Esophagus muscularis mucosa (tissue), 3 donors: Measurements from ENCODE around the gene NINJ2.

ENCODE experiments used
- POLR2A ChIP-seq: fragments of 450-650 bp; IDR thresholded peaks from one replicate; pipeline ENCODE4 v1.6.1; 2017; ENCODE audit warnings: antibody characterized with exemption, moderate library complexity, mild to moderate bottlenecking, low read depth
- POLR2AphosphoS5 ChIP-seq, 2 donors: sonication (generic); formaldehyde crosslinking; IDR thresholded peaks; one replicate each; pipeline ENCODE4 v1.6.1; 2017; ENCODE audit warnings: antibody characterized with exemption in 2 of 2
- TF ChIP-seq, protein P1 (sequence below), 3 experiments: fragments of 200-600 bp in 2 of 3; fragments of 450-650 bp in 1 of 3; sonication (generic) in 2 of 3; IDR thresholded peaks; one replicate each; pipeline ENCODE4 v1.5.1; 2017 to 2019; ENCODE audit warnings: antibody characterized with exemption in 3 of 3, mild to moderate bottlenecking in 2 of 3, moderate library complexity in 1 of 3

DNA sequence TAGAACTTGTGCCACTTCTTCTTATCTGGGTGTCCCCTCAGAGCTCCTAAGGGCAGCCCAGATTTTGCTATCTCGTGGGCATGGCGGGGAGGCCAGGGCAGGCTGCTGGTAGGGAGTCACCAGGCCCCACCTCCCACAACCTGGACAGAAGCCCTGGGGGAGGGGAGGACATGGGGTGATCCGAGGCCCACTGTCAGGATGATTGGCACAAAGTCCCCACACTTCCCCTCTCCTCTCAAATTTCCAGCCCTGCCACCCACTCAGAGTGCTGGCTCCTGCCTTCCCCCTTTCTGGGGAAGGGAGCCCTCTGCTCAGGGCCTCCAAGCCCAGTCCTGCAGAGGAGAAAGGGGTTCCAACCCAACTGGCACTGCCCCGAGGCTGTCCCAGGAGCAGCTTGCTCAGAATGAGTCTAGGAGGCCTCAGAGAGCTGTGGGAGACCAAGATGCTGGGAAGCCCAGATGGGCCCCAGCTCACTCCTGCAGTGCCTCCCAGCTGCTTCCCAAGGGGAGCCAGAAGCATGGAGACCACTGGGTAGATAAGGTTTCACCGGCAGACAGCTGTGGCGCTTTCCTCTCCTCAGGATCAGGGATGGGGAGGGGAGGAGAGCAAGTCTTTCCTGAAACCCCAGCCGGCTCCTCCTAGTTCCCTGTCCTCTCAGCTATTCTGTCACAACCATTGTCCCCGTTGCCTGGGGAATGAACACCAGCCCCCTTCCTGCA is 120.7 kb downstream of the NINJ2 start:
- TF ChIP-seq, protein P1, sequence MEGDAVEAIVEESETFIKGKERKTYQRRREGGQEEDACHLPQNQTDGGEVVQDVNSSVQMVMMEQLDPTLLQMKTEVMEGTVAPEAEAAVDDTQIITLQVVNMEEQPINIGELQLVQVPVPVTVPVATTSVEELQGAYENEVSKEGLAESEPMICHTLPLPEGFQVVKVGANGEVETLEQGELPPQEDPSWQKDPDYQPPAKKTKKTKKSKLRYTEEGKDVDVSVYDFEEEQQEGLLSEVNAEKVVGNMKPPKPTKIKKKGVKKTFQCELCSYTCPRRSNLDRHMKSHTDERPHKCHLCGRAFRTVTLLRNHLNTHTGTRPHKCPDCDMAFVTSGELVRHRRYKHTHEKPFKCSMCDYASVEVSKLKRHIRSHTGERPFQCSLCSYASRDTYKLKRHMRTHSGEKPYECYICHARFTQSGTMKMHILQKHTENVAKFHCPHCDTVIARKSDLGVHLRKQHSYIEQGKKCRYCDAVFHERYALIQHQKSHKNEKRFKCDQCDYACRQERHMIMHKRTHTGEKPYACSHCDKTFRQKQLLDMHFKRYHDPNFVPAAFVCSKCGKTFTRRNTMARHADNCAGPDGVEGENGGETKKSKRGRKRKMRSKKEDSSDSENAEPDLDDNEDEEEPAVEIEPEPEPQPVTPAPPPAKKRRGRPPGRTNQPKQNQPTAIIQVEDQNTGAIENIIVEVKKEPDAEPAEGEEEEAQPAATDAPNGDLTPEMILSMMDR (IDR thresholded peaks at IDR 0.05), result no peak
- no peak for TF ChIP-seq POLR2AphosphoS5 (IDR thresholded peaks at IDR 0.05)
- no peak for TF ChIP-seq POLR2A
